Measurements from ENCODE around the gene RBKS. TPM values are rescaled to one million over a fixed set of nuclear protein-coding genes. Genes with fewer than 3 reads are reported as not detected.

Gene RBKS
- total RNA-seq, 1 experiment from 2014 or later = 0.54 TPM

DNA sequence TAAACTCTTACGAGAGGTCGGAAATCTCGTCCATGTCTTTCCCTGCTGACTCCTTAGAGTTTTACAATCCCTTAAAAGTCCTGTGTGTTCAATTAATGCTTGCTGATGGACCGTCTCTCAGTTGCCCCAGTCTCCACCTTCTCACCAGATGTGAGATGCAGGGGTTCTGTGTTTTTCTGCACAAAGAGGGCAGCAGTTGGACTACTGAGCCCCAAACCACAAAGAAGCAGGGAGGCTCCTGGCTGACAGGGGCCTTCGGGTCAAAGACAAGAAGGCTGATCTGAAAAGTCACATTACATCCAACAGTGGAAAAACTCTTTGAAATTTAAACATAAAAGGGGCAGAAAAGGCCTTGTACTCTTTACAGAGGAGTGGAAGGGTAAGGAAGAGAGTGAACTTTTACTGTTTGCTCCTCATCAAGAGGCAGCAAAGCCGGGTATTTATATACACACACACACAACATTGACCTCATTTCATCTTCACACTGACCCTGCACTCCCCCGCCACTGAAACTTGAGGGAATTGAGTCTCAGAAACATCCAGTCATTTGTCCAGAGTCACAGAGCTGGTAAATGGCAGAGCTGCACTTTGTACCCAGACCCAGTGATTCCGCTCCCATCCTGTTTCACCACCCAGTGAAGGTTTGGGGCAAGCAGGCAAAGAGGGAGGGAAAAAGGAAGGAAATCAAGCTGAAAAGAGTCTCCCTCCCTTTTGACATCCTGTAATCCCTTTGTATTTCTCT, 94.9 kb downstream of the RBKS start:
- intact Hi-C loops (cut with micrococcal nuclease; ENCODE audit: unreplicated experiment) = no loop called here
- POLR2A ChIA-PET (ENCODE audit: low non-redundant PET) = no interaction called here
- CTCF ChIA-PET = no interaction called here
- TF ChIP-seq, protein P1, sequence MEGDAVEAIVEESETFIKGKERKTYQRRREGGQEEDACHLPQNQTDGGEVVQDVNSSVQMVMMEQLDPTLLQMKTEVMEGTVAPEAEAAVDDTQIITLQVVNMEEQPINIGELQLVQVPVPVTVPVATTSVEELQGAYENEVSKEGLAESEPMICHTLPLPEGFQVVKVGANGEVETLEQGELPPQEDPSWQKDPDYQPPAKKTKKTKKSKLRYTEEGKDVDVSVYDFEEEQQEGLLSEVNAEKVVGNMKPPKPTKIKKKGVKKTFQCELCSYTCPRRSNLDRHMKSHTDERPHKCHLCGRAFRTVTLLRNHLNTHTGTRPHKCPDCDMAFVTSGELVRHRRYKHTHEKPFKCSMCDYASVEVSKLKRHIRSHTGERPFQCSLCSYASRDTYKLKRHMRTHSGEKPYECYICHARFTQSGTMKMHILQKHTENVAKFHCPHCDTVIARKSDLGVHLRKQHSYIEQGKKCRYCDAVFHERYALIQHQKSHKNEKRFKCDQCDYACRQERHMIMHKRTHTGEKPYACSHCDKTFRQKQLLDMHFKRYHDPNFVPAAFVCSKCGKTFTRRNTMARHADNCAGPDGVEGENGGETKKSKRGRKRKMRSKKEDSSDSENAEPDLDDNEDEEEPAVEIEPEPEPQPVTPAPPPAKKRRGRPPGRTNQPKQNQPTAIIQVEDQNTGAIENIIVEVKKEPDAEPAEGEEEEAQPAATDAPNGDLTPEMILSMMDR (conservative IDR thresholded peaks at IDR 0.05; ENCODE audit: low read depth, low read length) = no peak
- no peak for TF ChIP-seq EZH2 (IDR thresholded peaks at IDR 0.05; ENCODE audit: borderline replicate concordance, low read depth, low read length, poor library complexity, severe bottlenecking)
- no TSS peak for BruUV-seq (replicated peaks)
- no peak overlapping the region for H3K4me3 ChIP-seq (ENCODE audit: low read depth, low read length, poor library complexity, severe bottlenecking)
- no peaks in the 10 kb centered on the region for H3K36me3 ChIP-seq (ENCODE audit: insufficient read depth, low read length, poor library complexity, severe bottlenecking)
- no peak for DNase-seq (ENCODE audit: low spot score)
- peaks cover 4% of the 10 kb centered on the region for H3K4me1 ChIP-seq (ENCODE audit: insufficient read depth, low read length, poor library complexity, severe bottlenecking)
- H3K27me3 ChIP-seq (replicated peaks; ENCODE audit: insufficient read depth, low read depth, low read length, poor library complexity) = no peaks in the 10 kb centered on the region
- no peak overlapping the region for H3K27ac ChIP-seq (ENCODE audit: low read depth, low read length, poor library complexity, severe bottlenecking)
- H3K9me3 ChIP-seq (ENCODE audit: low read depth, low read length, poor library complexity, severe bottlenecking) = no peaks in the 10 kb centered on the region

DNA sequence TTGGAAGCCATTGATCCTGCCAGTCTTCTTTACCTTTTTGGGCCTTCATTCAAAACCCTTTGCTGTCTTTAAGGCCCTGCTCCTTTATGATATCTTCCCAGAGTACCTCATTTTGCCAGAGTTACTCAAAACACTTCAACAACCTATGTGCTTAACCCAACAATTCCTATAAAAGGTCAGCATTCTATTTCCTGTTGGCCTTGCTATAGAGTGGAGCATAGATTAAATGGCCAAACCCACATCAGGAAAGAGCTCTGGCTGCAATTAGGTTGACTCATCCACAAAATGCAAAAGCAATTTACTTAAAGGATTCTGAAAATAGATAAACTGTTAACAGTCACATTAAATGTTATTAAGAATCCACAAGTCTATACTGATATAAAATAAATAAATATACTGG, 97.4 kb downstream of the RBKS start:
- BruUV-seq (replicated peaks) = no TSS peak
- peak; percentile 24 for DNase-seq (ENCODE audit: low spot score)
- Histone ChIP-seq H3K4me1 (ENCODE audit: insufficient read depth, low read length, poor library complexity, severe bottlenecking) (no peaks in the 10 kb centered on the region), H3K27me3 (replicated peaks; ENCODE audit: insufficient read depth, low read depth, low read length, poor library complexity) (no peaks in the 10 kb centered on the region), H3K4me3 (ENCODE audit: low read depth, low read length, poor library complexity, severe bottlenecking) (no peak overlapping the region), H3K9me3 (ENCODE audit: low read depth, low read length, poor library complexity, severe bottlenecking) (no peaks in the 10 kb centered on the region), H3K27ac (ENCODE audit: low read depth, low read length, poor library complexity, severe bottlenecking) (no peak overlapping the region), H3K36me3 (ENCODE audit: insufficient read depth, low read length, poor library complexity, severe bottlenecking) (no peaks in the 10 kb centered on the region)
- no peak for TF ChIP-seq EZH2 (IDR thresholded peaks at IDR 0.05; ENCODE audit: borderline replicate concordance, low read depth, low read length, poor library complexity, severe bottlenecking)
- TF ChIP-seq, protein P1 (conservative IDR thresholded peaks at IDR 0.05; ENCODE audit: low read depth, low read length) = no peak
- CTCF ChIA-PET = no interaction called here
- POLR2A ChIA-PET (ENCODE audit: low non-redundant PET) = no interaction called here
- intact Hi-C loops (cut with micrococcal nuclease; ENCODE audit: unreplicated experiment) = no loop called here

DNA sequence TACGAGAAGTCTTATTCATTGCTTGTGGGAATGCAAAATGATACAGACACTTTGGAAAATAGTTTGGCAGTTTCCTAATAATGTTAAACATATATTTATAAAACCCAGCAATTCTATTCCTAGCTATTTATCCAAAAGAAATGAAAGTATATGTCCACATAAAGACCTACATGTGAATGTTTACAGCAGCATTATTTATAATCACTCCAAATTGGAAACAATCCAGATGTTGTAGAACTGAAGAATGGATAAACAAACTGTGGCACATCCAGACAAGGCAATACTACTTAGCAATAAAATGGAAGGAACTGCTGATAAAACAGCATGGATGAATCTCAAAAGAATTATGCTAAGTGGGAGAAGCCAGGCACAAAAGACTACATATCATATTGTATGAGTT, 99.4 kb downstream of the RBKS start:
- Histone ChIP-seq H3K36me3 (ENCODE audit: insufficient read depth, low read length, poor library complexity, severe bottlenecking) (no peaks in the 10 kb centered on the region), H3K4me3 (ENCODE audit: low read depth, low read length, poor library complexity, severe bottlenecking) (no peak overlapping the region), H3K4me1 (ENCODE audit: insufficient read depth, low read length, poor library complexity, severe bottlenecking) (no peaks in the 10 kb centered on the region), H3K27ac (ENCODE audit: low read depth, low read length, poor library complexity, severe bottlenecking) (no peak overlapping the region), H3K27me3 (replicated peaks; ENCODE audit: insufficient read depth, low read depth, low read length, poor library complexity) (no peaks in the 10 kb centered on the region), H3K9me3 (ENCODE audit: low read depth, low read length, poor library complexity, severe bottlenecking) (no peaks in the 10 kb centered on the region)
- TF ChIP-seq, protein P1 (conservative IDR thresholded peaks at IDR 0.05; ENCODE audit: low read depth, low read length) = no peak
- TF ChIP-seq EZH2 (IDR thresholded peaks at IDR 0.05; ENCODE audit: borderline replicate concordance, low read depth, low read length, poor library complexity, severe bottlenecking) = no peak
- intact Hi-C loops (cut with micrococcal nuclease; ENCODE audit: unreplicated experiment) = no loop called here
- BruUV-seq (replicated peaks) = no TSS peak
- DNase-seq (ENCODE audit: low spot score) = no peak
- POLR2A ChIA-PET (ENCODE audit: low non-redundant PET) = no interaction called here
- CTCF ChIA-PET = no interaction called here

Data from A673 (cell line).